Keratinocyte (primary cell): Measurements from ENCODE around the gene PGS1.

Experiments used
- EZH2 ChIP-seq: IDR thresholded peaks from one replicate; pipeline ENCODE4 v1.6.1; 2012; ENCODE audit warnings: inconsistent platforms, mild to moderate bottlenecking, low read length, moderate library complexity
- TF ChIP-seq, protein P1 (sequence below), 3 experiments: IDR thresholded peaks in 1 of 3; conservative IDR thresholded peaks in 1 of 3; optimal IDR thresholded peaks in 1 of 3; 2 replicates in 2 of 3; 3 replicates in 1 of 3; pipeline versions ENCODE3 to v1.5.1; 2011; ENCODE audit warnings: low read length in 3 of 3, mild to moderate bottlenecking in 3 of 3, moderate library complexity in 2 of 3, control low read depth in 1 of 3, inconsistent platforms in 1 of 3; ENCODE audit not compliant: insufficient read depth in 2 of 3; ENCODE audit errors: extremely low read depth in 1 of 3

GRCh38 chr17:78351449-78352006 lies 26.9 kb upstream of the PGS1 start:
- TF ChIP-seq, protein P1, sequence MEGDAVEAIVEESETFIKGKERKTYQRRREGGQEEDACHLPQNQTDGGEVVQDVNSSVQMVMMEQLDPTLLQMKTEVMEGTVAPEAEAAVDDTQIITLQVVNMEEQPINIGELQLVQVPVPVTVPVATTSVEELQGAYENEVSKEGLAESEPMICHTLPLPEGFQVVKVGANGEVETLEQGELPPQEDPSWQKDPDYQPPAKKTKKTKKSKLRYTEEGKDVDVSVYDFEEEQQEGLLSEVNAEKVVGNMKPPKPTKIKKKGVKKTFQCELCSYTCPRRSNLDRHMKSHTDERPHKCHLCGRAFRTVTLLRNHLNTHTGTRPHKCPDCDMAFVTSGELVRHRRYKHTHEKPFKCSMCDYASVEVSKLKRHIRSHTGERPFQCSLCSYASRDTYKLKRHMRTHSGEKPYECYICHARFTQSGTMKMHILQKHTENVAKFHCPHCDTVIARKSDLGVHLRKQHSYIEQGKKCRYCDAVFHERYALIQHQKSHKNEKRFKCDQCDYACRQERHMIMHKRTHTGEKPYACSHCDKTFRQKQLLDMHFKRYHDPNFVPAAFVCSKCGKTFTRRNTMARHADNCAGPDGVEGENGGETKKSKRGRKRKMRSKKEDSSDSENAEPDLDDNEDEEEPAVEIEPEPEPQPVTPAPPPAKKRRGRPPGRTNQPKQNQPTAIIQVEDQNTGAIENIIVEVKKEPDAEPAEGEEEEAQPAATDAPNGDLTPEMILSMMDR (optimal IDR thresholded peaks at IDR 0.05 in 1 of 3, IDR thresholded peaks at IDR 0.05 in 1 of 3, conservative IDR thresholded peaks at IDR 0.05 in 1 of 3; ENCODE audit: extremely low read depth in 1 of 3, insufficient read depth in 2 of 3, low read length in 3 of 3) = peak in 1 of 3 experiments; percentile 34
- no peak for TF ChIP-seq EZH2
